Endodermal cell (in vitro differentiated cells): ENCODE results near the gene MCL1. TPM values are rescaled to one million over a fixed set of nuclear protein-coding genes. Genes with fewer than 3 reads are reported as not detected.
A peak's percentile ranks its signal among the peaks of the same experiment; 100 is the strongest.

ENCODE experiments used
- DNase-seq: peaks from one replicate; pipeline ENCODE4 v3.0.0-alpha.2; 2017
- H3K27ac ChIP-seq: 2 replicates; pipeline ENCODE4 v1.5.1; 2013; ENCODE audit warnings: mild to moderate bottlenecking, low read depth, low read length, moderate library complexity
- H3K27me3 ChIP-seq: 2 replicates; pipeline ENCODE4 v1.6.1; 2013; ENCODE audit warnings: mild to moderate bottlenecking, low read length, moderate library complexity; ENCODE audit not compliant: insufficient read depth, control insufficient read depth, poor library complexity, severe bottlenecking
- H3K36me3 ChIP-seq: 2 replicates; pipeline ENCODE4 v1.7.0; 2013; ENCODE audit warnings: mild to moderate bottlenecking, low read length, moderate library complexity; ENCODE audit not compliant: control insufficient read depth, insufficient read depth
- H3K4me1 ChIP-seq: one replicate; pipeline ENCODE4 v1.7.0; 2013; ENCODE audit warnings: low read length; ENCODE audit not compliant: control insufficient read depth, insufficient read depth
- H3K4me3 ChIP-seq: 2 replicates; pipeline ENCODE4 v1.5.1; 2013; ENCODE audit warnings: mild to moderate bottlenecking, low read length, moderate library complexity
- H3K9ac ChIP-seq: 2 replicates; pipeline ENCODE4 v1.6.1; 2013; ENCODE audit warnings: mild to moderate bottlenecking, low read length, moderate library complexity; ENCODE audit not compliant: poor library complexity, severe bottlenecking; ENCODE audit errors: extremely low read depth
- H3K9me3 ChIP-seq: 2 replicates; pipeline ENCODE4 v1.6.1; 2013; ENCODE audit warnings: mild to moderate bottlenecking, low read length, moderate library complexity; ENCODE audit not compliant: control insufficient read depth
- H3K27ac Mint-ChIP-seq: 2 replicates; pipeline ENCODE4 v1.8.0; 2020; ENCODE audit warnings: mixed read lengths
- H3K27me3 Mint-ChIP-seq: 2 replicates; pipeline ENCODE4 v1.8.0; 2021; ENCODE audit warnings: mild to moderate bottlenecking, mixed read lengths; ENCODE audit not compliant: insufficient read depth
- H3K36me3 Mint-ChIP-seq: 2 replicates; pipeline ENCODE4 v1.8.0; 2020; ENCODE audit warnings: low read depth, mixed read lengths
- H3K4me1 Mint-ChIP-seq: 2 replicates; pipeline ENCODE4 v1.8.0; 2020; ENCODE audit warnings: mixed read lengths
- H3K4me3 Mint-ChIP-seq: 2 replicates; pipeline ENCODE4 v1.8.0; 2020; ENCODE audit warnings: mild to moderate bottlenecking, moderate library complexity, mixed read lengths
- H3K9me3 Mint-ChIP-seq: 2 replicates; pipeline ENCODE4 v1.8.0; 2020; ENCODE audit warnings: mild to moderate bottlenecking, mixed read lengths
- WGBS, 2 experiments: methylation state at CpG; one replicate each; pipeline versions ENCODE4 v1.1.5 to v1.1.7; 2013; ENCODE audit warnings: missing lambda C conversion rate in 2 of 2, mixed read lengths in 1 of 2; ENCODE audit not compliant: insufficient coverage in 1 of 2, insufficient read length in 1 of 2; 5-methylcytosine and 5-hydroxymethylcytosine counted together
- total RNA-seq, 2 donors: library from RNA; stranded (reverse); fragmentation: NEBNext Ultra II Directional in 1 of 2; extraction: Animal tissue kit (Norgen Biotek cat#: 25700) in 1 of 2; gene quantifications; 2 replicates in 1 of 2; 3 replicates in 1 of 2; pipeline ENCODE4 v1.2.1, GENCODE V29; 2021
- TF ChIP-seq, protein P1 (sequence below): fragments of 200-600 bp; sonication (generic); conservative IDR thresholded peaks from 2 replicates; pipeline ENCODE4 v1.5.0; 2021; ENCODE audit warnings: antibody characterized with exemption, mild to moderate bottlenecking

The MCL1 gene
- total RNA-seq, 2 donors from 2014 or later: 133 to 173 TPM

DNA sequence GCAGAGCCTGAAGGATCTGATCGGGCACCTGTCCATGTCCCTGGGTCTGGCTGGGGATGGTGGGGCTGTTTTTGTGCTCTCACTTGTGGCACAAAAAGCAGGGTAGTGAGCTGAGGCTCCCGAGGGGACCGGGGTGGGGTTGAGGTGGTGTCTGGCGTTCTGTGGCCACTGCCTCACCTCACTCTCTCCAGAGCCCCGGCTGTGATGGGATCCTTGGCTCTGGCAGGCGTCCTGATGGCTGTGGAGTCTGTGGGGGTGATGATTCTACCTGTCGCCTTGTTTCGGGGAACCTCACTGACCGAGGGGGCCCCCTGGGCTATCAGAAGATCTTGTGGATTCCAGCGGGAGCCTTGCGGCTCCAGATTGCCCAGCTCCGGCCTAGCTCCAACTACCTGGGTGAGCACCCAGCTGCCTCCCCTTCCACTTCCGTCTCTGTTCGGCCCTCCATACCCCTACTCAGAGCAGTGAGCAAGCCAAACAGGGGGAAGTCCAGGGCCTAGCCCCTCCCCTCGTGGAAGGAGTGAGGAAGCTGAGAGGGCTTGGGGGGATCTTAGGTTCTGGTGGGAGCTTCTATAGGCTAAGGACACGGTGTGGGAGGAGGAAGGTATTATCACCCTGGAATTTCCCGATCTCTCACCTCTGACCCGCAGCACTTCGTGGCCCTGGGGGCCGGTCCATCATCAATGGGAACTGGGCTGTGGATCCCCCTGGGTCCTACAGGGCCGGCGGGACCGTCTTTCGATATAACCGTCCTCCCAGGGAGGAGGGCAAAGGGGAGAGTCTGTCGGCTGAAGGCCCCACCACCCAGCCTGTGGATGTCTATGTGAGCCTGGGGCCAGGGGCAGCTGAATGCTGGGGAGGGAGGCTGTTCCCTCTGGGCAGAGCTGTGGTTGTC lies 23.2 kb downstream of the MCL1 start:
- Histone ChIP-seq H3K36me3 (peaks cover 7% of the 10 kb centered on the region), H3K27me3 (no peaks in the 10 kb centered on the region), H3K4me1 (no peaks in the 10 kb centered on the region), H3K4me3 (no peak overlapping the region), H3K27ac (no peak overlapping the region), H3K9ac (no peak overlapping the region), H3K9me3 (no peaks in the 10 kb centered on the region)
- Mint-ChIP-seq H3K4me3 (no peak overlapping the region), H3K9me3 (no peaks in the 10 kb centered on the region), H3K36me3 (peaks cover 2% of the 10 kb centered on the region), H3K27me3 (peaks cover 2% of the 10 kb centered on the region), H3K27ac (peak overlapping the region; percentile 64), H3K4me1 (peaks cover 16% of the 10 kb centered on the region)
- WGBS, 2 experiments: 82 to 87% methylated on average over 7 to 26 of the region's 26 CpGs
- peak; percentile 63 for DNase-seq
- TF ChIP-seq, protein P1, sequence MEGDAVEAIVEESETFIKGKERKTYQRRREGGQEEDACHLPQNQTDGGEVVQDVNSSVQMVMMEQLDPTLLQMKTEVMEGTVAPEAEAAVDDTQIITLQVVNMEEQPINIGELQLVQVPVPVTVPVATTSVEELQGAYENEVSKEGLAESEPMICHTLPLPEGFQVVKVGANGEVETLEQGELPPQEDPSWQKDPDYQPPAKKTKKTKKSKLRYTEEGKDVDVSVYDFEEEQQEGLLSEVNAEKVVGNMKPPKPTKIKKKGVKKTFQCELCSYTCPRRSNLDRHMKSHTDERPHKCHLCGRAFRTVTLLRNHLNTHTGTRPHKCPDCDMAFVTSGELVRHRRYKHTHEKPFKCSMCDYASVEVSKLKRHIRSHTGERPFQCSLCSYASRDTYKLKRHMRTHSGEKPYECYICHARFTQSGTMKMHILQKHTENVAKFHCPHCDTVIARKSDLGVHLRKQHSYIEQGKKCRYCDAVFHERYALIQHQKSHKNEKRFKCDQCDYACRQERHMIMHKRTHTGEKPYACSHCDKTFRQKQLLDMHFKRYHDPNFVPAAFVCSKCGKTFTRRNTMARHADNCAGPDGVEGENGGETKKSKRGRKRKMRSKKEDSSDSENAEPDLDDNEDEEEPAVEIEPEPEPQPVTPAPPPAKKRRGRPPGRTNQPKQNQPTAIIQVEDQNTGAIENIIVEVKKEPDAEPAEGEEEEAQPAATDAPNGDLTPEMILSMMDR: no peak

DNA sequence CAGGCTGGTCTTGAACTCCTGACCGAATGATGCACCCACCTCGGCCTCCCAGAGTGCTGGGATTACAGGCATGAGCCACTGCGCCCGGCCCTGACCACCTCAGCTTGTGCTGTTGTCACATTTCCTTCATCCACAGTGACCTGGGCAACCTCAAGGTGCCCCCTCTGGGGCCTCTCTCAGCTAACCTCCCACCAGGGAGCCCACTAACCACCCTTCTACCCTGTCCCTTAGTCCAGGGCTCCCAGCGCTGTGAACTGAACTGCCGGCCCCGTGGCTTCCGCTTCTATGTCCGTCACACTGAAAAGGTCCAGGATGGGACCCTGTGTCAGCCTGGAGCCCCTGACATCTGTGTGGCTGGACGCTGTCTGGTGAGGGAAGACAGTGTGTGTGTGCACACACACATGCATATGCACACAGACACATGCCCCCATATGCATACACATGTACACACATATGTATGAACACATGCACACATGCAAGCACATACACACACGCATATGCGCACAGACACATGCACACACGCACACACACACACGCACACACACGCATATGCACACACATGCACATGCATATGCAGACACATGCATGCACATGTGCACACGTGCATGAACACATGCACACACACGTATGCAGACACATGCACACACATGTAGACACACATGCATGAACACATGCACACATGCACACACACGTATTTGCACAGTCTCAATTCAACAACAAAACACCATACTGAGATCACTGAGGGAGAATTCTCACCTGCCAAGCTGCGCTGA lies 24.0 kb downstream of the MCL1 start:
- Mint-ChIP-seq H3K9me3 (no peaks in the 10 kb centered on the region), H3K36me3 (peaks cover 2% of the 10 kb centered on the region), H3K4me3 (no peak overlapping the region), H3K27me3 (peaks cover 7% of the 10 kb centered on the region), H3K4me1 (peaks cover 11% of the 10 kb centered on the region), H3K27ac (no peak overlapping the region)
- DNase-seq: no peak
- Histone ChIP-seq H3K4me1 (no peaks in the 10 kb centered on the region), H3K9me3 (no peaks in the 10 kb centered on the region), H3K4me3 (no peak overlapping the region), H3K9ac (no peak overlapping the region), H3K27me3 (no peaks in the 10 kb centered on the region), H3K27ac (no peak overlapping the region), H3K36me3 (peaks cover 7% of the 10 kb centered on the region)
- TF ChIP-seq, protein P1: no peak
- WGBS, 2 experiments: 93 to 94% methylated on average over 11 to 19 of the region's 19 CpGs

DNA sequence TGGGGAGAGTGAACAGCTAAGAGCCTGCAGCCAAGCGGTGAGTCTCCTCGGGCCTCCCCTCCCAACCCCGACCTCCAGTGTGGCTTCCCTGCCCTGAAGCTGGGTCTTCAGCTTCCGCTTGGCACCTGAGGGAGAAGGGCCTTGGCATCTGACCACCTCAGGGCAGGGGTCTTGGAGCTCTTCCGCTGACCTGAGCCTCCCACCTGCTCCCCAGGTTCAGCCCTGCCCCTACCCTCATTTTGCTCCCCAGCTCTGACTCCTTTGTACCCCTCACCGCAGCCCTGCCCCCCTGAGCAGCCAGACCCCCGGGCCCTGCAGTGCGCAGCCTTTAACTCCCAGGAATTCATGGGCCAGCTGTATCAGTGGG lies 25.3 kb downstream of the MCL1 start:
- Mint-ChIP-seq H3K4me1 (peaks cover 11% of the 10 kb centered on the region), H3K4me3 (no peak overlapping the region), H3K9me3 (no peaks in the 10 kb centered on the region), H3K27ac (no peak overlapping the region), H3K27me3 (peaks cover 14% of the 10 kb centered on the region), H3K36me3 (peaks cover 2% of the 10 kb centered on the region)
- Histone ChIP-seq H3K27ac (no peak overlapping the region), H3K4me3 (no peak overlapping the region), H3K9ac (no peak overlapping the region), H3K9me3 (no peaks in the 10 kb centered on the region), H3K27me3 (no peaks in the 10 kb centered on the region), H3K4me1 (peaks cover 3% of the 10 kb centered on the region), H3K36me3 (peaks cover 7% of the 10 kb centered on the region)
- 93 to 94% methylated on average over 2 to 8 of the region's 8 CpGs for WGBS, 2 experiments
- no peak for DNase-seq
- TF ChIP-seq, protein P1: no peak
